G401.6 (cell line): ENCODE measurements around the gene NPAS2.

ENCODE experiments used
- FAIRE-seq: peaks from 2 replicates; lab custom pipeline; 2012; peaks lifted over from hg19 to GRCh38; lab: Jason Lieb, UNC

Gene NPAS2

GRCh38 chr2:100967716-100968115, 147.8 kb downstream of the NPAS2 start:
- FAIRE-seq, result no peak

DNA sequence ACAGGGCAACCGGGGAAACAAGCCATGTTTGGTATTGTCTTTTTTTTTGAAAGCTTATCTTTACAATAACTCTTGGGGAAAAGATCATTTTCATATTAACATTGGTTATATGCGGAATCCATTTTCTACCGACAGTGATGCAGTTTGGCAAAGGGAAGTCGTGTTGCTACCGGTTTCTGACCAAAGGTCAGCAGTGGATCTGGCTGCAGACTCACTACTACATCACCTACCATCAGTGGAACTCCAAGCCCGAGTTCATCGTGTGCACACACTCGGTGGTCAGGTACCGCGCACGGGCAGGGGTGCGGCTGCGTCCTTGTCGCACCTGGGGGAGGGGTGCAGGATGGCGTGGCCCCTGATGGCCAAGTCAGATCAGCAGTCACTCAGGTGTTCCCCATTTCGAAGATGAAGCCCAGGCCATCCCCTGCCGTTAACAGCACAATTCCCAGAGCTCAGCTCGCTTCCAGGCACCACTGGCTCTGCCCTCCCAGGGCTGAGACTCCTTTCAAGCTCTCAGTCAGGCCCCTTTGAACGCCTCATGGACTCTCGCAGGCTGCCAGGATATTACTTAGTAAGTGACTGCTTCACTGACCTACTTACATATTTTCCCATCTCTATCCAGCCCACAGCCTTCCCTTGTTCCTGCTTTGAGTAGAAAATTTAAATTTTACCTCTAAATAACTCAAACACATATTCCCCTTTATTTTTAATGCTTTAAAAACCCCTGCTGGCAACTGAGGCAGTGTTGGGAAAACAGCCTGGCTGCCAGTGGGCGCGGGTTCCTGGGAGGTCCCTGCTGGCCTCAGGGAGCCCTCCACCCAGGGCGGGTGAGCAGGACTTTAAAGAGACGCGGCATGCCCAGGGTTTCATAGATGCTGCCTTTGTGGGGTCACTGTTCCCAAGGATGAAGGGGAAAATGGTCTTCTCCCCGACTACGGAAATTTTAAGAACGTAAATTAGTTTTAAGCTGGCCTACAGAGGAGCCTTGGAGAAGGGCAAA, 148.5 kb downstream of the NPAS2 start:
- no peak for FAIRE-seq

- no peak for FAIRE-seq
Measured at GRCh38 chr2:100969998-100970397, 150.1 kb downstream of the NPAS2 start.

GRCh38 chr2:100971221-100971620, 151.3 kb downstream of the NPAS2 start:
- FAIRE-seq, result no peak

GRCh38 chr2:100972452-100972851, 152.5 kb downstream of the NPAS2 start:
- FAIRE-seq, result no peak

DNA sequence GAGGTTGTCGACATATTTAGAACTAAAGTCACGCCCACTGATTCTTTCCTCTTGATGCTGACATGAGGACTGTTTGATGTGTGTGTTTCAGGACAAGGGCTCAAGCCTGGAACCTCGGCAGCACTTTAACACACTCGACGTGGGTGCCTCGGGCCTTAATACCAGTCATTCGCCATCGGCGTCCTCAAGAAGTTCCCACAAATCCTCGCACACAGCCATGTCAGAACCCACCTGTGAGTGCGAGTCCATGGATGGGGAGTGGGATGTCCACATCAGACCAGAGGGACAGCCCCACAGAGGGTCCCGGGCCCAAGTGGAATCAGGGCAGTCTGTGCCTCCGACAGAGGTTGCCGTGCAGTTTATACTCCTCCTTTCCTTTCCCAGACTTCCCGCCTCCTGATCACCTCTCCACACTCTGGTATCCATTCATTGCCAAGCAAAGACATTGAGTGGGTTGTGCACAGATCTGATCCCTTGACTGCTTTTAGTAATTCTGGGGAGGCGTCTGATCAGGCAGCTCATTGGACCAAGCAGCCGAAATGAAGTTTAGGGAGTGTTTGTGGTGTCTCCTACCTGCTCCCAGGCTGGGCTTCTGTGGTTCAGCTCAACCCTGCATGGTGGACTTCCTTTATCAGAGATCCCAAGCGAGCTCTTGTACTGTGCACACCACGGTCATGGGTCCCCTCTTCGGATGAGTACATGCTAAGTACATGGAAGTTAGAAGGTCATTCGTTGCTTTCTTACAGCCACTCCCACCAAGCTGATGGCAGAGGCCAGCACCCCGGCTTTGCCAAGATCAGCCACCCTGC, 155.0 kb downstream of the NPAS2 start:
- no peak for FAIRE-seq

DNA sequence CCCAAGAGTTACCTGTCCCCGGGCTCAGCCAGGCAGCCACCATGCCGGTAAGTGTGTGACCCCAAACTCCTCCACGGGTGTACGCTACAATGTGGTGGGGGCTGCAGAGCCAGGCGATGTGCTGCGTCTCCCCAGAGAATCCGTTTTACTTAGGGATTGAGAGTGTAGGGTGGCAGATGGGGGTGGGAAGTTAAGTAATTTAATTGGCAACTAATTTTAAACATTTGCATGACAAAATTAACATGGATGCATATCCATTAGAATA, 155.5 kb downstream of the NPAS2 start:
- no peak for FAIRE-seq

DNA sequence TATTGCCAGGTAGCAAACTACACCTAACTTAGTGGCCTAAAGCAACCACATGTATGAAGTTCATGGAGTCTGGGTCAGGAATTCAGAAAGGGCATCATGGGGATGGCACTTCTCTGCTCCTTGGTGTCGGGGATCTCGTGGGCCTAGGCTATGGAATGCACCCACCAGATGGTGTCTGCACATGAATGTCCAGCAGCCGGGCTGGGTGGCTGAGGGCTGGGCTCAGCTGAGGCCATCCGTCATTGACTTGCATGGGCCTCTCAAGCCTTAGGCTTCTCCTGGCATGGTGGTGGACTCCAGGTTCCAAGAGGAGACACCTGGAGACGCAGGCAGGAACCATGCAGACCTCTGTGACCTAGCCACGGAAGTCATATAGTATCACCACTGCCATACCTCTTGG, 156.1 kb downstream of the NPAS2 start:
- no peak for FAIRE-seq

DNA sequence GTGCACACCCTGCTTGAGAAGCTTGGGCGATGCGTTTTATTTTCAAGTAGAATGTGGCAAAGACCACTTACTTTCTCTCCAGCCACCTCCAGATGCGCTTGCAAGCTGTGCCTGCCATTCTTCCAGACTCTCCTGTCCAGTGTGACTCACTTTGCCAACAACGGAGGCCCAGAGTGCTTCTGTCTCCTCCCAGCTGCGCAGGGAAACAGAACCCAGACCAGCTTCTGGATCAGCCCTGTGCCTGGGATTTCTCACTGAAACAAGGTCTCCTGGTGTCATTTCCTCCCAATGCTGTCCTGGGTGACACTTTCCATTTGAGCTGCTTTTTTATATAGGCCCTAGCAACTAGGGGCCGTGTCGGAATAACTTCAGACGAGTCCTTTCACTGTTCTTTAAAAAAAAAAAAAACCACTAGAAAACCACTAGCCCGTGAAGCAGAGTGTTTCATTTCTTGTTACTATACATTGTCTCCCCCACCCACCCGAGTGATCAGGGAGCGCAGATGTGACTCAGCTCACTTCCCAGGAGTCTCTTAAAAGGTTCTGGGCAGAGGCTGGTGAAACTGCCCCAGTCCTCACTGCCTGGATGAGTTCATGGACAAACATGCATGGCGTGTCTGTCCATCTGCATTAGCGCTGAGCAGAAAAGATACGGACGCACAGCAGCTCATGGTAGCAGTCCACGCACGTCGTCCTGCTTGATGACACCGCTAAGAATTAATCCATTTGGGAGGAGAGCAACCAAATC, 156.9 kb downstream of the NPAS2 start:
- FAIRE-seq, result no peak

DNA sequence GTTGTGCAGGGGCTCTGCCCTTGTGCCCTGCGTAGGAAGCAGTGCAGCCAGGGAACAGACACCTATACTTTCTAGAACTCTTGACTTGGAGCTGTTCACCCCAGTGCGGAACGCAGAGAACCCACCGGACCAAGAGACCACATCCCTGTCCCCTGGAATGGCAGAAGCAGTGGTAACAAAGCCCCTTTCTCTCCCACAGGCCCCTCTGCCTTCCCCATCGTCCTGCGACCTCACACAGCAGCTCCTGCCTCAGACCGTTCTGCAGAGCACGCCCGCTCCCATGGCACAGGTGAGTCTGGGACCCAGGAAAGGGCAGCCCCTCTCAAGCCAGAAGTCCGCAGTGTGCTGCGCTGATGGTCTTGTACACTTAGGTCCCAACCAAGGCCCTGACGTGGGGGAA, 157.6 kb downstream of the NPAS2 start:
- FAIRE-seq, result no peak

DNA sequence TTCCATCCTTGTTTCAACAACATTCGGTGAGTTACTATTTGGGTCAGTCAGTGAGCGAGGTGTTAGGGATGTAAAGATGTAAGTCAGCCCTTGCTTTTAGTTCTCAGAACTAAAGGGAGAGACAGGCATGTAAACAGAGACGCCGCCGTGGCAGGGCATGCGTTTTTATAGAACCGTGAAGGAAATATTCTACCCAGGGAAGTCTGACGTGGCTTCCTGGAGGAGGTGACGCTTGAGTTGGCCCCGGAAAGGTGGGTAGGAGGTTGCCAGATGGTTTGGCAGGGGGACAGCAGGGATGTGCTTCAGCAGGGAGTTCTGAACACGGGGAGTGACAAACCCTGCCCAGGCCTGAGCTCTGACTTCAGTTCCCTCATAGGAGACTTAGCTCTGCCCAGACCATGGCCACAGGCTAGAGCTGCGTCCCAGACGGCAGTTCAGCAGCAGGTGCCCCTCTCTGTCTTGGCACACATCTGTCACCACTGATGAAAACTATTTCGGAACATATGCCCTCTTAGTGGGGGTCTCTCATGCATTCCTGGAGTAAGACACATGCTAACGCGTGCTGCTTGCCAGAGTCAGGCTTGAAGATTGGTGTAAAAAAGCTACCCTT, 158.7 kb downstream of the NPAS2 start:
- FAIRE-seq, result no peak

DNA sequence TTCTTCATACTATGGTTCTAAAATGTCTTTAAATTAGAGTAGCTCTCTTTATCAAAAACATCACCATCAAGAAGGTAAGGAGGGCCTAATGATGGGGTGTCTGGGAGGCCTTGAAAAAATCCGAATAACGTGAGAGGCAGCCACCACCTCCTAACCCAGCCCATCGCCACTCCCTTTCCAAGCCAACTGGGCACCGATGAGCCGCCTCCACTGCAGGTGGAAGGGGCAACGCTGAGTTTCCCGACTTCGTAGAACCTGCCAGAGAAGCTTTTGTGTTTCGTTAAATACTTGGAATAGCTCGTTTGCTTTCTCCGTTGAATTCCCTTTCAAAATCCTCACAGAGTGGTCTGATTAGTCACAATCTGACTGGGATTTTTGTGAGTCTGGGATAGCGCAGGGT, 160.1 kb downstream of the NPAS2 start:
- no peak for FAIRE-seq

- FAIRE-seq, result no peak
Measured at GRCh38 chr2:100981011-100981410, 161.1 kb downstream of the NPAS2 start.

DNA sequence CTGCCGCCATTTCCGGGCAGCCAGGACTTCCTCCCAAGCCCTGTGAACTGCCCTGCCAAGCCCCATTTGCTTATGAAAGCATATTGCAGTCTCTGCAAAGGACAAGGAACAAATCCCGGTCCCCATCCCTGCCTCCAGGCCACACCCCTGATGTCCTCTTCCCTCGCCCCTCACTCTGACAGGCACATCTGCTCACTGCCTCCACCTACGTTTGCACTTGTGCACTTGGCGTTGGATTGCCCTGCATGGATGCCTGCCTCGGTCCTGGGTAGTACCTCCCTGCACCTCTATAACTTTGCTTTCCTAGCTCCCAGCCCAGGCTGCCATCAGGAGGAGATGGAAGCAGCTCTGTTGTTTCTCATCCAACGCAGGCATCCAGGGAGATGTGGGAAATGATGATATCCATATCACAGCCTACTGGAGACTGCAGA, 162.5 kb downstream of the NPAS2 start:
- FAIRE-seq, result no peak

DNA sequence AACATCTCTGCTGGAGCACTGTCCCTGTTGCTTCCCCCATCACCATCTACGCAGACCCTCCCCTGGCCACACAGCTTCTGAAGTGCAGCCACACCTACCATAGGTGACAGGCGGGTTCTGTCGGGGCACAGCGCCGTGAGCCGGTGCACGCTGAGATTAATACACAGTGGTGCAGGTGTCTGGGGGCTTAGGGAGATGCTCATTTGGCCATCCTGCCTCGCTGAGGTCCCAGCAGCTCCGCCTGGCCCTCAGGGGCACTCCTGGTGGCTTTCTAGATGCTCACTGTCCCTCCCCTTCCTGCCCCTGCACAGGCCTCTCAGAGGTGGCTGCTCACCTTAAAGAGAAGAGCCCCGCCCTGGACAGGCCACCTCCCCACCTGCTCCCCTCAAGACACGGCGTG, 163.3 kb downstream of the NPAS2 start:
- FAIRE-seq, result no peak

DNA sequence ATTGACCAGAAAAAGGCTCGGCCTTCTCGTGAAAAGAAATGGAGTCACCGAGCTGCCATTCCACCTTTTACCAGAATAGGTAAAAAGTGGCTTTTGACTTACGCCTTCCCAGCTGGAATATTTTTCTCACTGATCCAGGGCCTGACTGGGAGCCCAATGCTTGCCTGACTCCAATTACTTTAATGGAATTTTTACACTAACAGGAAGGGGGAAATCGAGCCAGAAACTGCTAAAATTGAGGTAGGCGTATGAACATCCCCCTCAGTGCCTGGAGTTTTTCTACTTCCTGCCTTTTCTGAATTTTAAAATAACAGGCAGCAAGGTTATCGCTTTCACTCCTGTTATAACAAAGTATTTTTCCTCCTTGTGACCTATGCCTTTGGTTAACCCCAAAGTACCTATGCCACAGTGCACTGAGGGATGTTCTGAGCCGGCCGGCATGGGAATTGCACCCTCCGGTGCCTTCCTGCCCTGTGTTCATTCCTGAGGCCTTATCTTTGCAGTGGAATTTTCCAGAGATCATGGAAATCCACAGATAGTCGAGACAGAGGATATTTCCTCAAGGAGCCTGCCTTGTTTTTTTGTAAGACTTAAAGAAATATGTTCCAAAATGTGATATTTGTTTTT, 163.9 kb downstream of the NPAS2 start:
- no peak for FAIRE-seq

- FAIRE-seq, result no peak
Measured at GRCh38 chr2:100984892-100985307, 165.0 kb downstream of the NPAS2 start.

- no peak for FAIRE-seq
Measured at GRCh38 chr2:100986157-100986556, 166.2 kb downstream of the NPAS2 start.

DNA sequence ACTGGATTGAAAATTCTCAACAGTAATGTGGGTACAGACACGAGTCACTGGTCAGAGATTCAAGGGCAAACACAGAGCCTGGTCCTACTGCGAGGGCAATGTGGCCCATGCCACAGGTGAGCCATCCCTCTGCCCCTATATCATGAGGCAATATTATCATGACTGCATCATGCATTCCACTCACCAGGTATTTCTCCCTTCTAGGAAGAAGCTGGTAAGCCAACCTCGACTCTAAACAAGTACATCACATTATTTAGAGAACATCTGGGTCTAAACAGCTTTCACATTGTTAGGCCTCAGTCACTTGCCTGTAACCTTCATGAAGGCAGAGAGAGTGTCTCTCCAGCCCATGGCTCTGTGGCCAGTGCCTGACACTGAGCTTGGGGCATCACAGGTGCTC, 167.6 kb downstream of the NPAS2 start:
- no peak for FAIRE-seq

DNA sequence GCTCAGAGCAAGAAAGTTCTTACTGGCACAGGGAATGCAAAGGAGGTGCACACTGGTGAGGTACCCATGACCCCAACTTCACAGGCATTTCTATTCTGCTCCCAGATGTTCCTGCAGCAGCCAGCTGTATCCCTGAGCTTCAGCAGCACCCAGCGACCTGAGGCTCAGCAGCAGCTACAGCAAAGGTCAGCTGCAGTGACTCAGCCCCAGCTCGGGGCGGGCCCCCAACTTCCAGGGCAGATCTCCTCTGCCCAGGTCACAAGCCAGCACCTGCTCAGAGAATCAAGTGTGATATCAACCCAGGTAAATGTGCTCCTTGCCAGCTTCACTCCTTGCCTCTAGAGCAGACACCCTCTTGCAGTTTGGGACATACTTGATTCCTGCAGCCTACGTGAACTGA, 168.0 kb downstream of the NPAS2 start:
- no peak for FAIRE-seq

DNA sequence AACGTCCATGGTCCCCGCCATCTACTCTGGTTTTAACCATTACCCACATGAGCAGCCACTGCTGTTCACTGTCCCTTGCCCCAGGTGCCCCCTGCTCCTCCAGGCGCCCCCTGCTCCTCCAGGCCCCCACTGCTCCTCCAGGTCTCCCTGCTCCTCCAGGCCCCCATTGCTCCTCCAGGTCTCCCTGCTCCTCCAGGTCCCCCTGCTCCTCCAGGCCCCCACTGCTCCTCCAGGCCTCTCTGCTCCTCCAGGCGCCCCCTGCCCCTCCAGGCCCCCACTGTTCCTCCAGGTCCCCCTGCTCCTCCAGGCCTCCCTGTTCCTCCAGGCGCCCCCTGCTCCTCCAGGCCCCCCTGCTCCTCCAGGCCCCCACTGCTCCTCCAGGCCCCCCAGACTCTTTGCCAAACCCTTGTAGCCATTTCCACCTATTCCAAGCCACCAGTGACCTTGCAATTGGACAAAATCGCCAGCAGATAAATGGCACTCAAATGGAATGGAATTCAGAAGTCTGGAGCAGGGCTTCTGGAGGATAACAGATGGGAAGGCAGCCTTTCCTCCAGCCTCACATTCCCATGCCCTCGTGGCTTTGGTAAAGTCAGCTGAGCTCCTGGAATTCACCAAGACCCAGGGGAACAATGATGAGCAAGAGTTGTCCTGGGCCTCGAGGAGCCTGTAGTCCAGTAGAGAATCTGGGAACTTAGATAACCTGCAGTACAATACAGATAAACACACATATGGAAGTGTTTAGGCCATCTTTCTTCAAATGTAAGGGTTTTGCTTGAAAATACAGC, 168.9 kb downstream of the NPAS2 start:
- FAIRE-seq, result no peak
